Effector CD8-positive, alpha-beta T cell (primary cell): ENCODE measurements around the gene TSPAN18.
A peak's percentile ranks its signal among the peaks of the same experiment; 100 is the strongest.

Source experiments
- DNase-seq: peaks from one replicate; lab custom pipeline; 2025; lab: John Stamatoyannopoulos, UW

TSPAN18 gene

DNA sequence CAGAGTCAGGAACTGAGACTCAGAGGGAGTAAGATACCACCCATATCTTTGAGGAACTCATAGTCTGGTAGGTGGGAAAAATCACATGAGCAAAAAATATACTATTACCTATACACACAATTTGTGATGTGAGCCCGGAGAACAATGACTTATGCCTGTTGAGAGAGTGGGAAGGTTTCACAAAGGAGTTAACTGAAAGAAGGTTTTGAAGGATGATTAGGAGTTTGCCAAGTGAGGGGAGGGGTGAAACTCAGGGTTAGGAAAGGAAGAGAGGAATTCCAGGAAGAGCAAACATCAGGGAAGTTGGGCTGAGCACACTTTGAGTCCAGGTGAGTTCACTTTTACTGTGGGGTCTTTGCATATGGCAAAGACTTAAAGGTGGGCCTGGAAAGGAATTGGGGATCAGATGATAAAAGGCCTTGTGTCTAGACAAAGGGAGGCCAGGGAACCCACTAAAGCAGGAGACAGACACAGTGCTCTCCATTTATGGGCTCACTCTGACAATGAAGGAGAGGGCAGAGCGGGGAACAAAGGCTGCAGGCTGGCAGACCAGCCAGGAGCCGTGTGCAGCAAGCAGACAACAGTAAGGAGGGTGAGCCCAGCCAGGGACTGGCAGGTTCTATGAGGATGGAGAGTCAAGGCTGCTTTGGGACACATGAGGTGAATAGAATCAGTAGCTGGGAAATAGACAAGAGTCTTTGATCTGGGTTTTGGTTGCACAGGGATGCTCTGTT lies 33.1 kb downstream of the TSPAN18 start:
- DNase-seq, result no peak

DNA sequence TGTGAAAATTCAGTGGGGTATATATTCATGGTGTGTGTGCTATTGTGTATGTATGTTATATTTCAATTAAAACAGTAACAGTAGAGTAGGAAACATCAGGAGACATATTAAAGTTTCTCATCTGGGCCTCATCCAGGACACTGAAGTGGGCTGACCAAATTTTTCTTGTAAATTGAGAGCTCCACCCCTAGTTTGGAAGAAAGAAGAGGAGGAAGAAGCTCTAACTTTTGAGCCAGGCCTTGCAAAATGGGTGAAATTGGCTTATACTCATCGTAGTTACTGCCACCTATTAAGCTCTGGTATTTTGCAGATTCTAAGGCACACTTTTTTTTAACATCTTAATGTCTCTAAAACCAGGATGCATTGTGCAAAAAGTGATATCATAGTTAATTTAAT lies 33.7 kb downstream of the TSPAN18 start:
- no peak for DNase-seq

DNA sequence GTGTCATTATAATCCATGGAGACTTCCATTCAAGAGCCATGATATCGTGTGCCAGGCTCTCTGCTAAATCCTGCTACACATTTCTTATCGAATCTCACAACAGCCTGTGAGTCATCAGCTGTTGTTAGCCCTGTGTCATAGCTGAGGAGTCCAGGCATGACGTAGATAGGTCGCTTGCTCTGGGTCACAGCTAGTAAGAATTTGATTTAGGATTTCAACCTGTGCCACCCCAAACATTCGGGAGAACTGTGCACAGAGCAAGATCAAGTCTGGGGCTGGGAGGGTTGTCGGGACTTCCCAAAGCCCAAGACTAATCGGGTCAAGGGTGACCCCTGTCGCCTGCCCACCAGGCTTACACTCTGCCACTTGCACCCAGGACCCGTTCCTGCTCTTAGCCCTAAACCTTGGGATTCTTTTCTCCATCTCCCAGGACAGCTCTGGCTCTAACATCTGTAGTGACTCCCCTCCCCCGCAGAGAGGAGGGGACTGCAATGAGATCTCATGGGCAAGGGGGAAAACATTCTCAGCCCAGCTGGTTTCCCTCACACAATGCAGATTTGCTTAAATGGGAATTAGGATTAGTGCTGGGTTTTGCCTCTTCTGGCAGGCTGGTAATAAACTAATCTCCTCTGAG lies 34.3 kb downstream of the TSPAN18 start:
- no peak for DNase-seq

DNA sequence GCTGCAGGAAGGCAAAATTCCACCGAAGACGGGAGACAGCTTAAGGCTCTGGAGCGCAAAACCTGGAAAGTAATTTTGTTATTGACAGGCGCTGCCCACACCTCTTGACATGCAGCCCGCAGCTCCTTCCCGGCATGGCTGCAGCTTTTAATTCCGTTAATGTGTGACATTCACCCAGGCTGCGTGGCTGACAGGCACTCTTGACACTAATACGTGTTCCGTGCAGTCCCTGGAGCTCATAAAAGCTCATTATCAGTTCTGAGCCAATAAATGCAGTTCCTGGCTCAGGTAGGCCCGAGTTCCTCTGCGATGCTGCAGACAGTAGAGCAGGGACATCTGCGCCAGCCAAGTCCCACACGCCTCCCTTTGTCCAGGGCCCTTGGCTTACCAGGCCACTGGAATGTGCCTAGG lies 34.8 kb downstream of the TSPAN18 start:
- no peak for DNase-seq

DNA sequence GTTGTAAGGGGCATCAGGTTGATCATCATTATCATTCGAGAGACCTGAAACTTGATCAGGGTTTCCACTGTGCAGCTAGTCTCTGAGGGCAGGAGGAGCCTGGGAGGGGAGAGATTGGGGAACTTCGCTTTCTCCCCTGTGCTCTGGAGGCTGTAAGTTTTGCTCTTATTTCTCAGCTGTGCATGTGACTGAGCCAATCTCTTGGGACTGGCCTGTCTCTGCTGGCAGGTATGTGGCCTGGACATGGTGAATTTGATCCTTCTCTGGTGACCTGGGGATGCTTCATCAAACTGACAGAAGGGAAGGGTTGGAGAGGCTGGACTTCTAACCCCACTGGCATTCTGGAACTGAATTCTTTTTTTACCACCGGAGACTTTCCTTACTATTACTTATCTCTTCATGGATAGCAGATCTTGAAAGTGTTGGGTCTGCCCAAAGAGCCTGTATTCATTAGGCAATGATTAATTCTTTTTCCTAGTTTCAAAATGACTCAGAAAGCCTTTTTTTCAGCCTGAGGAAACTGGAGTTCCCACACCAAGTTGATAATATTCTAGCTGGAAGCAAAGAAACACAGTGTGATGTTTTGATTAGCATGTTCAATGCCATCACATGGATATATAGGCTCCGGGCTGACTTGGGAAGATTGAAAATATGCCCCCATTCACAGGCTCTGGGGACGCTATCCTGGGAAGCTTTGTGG lies 36.5 kb downstream of the TSPAN18 start:
- no peak for DNase-seq

DNA sequence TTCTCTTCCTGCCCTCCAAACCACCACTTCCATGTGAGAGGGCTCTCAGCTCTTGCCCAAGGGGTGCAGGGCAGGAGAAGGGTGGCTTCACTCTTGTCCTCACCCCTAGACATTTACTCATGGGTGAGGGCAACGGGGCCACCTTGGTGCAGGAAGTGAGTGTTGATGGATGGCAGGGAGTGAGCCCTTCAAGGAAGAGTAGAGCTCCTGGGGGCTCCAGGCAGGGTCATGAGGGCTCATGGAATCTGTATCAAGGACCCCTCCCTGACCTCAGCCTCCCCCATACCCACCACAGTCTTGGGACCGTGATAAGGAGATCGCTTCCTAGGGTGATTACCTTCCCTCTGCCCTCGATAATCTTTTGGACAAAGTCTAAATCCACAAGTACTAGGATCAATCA lies 37.8 kb downstream of the TSPAN18 start:
- DNase-seq, result no peak

DNA sequence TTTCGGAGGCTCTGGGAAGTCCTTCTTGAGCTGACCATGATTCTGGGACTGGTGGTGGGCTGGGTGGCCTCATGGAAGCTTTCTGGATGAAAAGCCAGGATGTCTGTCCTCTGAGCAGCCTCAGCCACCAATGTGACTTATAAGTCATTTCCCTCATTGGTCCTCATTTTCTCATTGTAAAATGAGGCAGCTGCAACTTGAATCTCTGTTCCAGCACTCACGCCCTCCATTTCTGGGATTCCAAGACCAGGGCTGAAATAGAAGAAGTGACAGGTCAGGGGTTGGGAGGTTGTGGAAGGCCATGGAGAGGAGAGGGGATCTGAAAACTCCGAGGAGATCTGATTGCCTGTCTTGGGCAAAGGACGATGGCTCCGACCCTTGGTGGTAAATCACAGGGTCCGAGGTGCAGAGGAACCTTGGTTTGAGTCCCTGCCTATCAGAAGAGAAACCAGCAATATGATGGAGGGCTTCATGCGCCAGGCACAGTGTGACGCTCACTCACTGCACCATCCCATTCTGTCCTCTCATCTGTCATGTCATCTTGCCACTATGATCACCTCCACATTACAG lies 38.3 kb downstream of the TSPAN18 start:
- DNase-seq, result no peak

DNA sequence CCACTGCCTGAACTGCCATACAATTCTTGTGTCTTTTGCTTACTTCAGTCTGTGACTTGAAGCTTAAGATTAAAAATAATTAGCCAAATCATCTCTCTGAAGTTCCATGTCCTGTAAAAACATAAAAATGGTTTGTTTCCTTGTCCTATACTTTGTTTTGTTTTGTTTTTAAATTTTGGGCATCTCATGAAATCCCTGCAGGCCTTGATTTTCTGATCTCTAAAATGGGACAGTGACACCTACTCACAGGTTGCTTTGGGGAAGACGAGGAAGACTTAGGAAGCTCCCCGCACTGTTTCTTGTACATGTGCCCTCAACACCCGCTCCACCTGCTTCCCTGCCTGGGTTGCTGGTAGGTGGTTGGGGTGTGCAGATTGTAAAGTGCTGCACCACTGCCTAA lies 38.9 kb downstream of the TSPAN18 start:
- DNase-seq, result no peak

DNA sequence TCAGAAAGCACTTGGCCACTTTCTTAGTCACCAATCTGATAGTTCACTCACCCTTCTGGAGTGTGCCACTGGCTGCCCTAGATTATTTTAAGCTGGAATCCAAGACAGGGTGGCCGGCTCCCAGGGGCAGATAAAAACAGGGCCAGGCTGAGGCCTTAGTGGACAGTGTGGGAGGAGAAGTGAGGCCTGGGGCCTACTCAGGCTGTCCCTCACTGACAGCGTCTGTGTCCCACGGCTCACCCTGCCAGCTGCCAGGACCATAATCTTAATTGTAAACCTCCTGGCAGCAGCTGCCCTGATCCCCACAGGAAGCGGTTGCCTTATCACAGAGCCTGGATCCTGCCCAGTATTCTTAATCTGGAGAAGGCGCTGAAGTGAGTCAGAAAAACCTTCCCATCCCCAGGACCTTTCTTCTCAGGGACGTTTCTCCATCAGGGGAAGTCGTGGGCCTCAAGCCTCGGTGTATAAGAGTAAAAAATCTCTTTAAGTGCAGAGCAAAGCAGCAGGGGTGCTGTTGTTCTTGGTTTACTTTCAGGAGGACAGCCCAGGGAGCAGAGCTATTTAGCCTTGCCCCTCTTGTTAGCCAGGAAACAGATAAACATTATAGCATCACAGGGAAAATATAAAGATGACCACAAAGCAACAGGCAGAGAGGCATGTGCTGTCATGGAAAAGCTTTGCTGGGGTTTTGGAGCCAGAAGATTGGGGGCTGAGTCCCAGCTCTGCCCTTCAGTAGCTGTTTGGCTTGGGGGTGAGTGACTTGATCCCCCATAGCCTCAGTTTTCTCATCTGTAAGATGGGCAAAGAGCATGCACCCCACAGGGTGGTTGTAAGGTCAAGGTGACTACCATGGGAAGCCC lies 39.6 kb downstream of the TSPAN18 start:
- no peak for DNase-seq

DNA sequence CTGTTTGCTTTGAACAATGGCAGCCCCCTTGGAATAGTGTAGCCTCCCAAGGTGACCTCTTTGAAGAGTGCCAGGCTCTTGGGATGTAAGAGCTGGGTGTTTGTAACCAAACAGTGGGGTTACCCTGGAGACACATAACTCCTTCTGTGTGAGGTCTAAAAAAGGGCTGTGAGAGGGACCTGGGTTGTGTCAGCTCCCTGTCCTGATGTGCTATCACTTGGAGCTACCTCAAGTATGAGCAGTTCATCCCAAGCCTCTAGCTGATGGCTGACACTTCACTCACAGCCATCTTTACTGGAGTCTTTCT lies 40.2 kb downstream of the TSPAN18 start:
- no peak for DNase-seq

DNA sequence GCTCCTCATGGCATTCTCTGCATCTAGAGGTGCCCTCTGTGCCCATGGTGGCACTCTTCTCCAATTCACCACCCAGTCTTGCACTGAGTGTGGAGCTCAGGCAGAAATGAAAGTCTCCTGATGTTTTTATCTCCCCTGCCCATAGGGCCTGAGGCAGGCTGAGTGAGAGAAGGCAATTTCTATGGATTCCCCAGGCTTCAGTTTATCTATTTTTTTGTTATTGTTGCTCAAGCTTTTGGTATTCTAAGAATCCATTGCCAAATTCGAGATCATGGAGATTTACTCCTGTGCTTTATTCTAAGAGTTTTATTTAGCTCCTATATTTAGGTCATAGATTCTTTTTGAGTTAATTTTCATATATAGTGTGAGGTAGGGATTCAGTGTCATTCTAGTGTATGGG lies 40.7 kb downstream of the TSPAN18 start:
- DNase-seq, result no peak

DNA sequence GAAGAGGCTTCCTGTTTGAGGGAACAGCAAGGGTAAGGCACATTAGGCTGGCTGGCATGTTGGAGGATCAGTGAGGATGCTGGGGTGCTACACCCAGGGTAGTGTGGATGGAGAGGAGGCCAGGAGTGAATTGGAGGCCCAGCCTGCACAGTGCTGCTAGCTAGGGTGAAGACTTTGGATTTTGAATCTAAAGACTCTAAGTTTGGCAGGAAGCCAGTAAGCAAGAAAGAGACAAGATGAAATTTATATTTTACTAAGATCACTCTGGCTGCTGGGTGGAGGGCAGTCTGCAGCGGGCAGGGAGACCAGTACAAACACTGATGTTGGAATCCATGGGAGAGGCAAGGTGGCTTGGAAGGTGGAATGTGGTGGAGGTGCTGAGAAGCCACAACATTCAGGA lies 43.6 kb downstream of the TSPAN18 start:
- DNase-seq, result no peak

DNA sequence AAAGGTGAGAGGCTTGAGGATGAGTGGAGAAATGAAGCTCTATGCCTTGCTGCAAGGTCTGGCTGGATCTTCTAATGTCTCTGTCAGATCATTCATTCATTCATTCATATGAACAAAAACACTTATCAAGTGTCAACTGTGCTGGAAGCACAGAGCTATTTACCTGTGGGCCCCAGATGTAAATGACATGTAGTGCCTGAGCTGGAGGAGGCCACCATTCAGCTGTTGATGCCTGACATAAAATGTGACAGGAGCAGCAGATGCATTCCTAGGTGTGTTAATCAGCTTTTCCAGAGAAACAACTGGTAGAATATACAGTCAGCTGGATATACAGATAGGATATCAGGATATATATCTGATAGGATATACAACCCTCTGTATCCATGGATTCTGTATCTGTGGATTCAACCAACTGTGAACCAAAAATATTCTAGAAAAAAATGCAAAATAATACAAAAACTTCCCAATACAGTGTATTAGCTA lies 44.5 kb downstream of the TSPAN18 start:
- DNase-seq, result no peak

DNA sequence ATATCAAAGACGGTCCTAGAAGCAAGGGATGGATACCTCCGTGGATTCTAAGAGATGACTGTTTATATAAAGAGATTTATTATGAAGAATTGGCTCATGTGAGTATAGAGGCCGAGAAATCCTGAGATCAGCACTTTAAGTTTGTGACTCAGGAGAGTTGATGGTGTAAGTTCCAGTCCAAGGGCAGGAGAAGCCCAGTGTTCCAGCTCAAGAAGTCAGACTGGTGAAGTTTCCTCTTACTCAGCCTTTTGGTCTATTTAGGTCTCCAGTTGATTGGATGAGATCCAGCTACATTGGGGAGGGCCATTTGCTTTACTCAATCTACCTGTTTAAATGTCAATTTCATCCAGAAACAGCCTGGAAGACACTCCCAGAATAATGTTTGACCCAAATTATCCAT lies 45.1 kb downstream of the TSPAN18 start:
- no peak for DNase-seq

DNA sequence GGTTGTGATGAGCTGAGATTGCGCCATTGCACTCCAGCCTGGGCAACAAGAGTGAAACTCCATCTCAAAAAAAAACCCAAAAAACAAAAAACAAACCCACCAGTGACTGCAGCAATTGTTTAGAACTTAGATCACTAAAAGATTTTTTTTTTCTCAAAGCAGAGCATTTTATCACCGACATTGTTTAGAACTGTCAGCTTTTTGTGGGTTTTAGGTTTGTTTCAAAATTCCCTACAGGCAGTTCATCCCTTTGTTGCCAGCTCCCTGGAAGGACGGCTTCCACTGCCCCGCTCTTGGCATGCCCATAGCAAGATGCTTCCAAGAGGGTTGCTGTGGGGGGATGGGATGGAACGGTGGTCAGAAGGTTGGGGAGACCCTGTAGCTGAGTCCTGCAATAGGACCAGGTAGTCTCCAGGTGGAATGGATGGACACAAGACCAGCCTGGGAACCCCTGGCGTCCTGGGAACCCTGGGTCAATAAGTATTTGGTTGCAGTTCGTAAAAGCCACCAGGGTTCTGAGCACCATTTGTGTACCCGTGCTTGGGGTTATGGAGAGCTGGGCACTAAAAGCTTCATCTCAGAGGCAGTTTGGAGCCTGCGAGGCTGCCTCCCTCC lies 46.7 kb downstream of the TSPAN18 start:
- no peak for DNase-seq

DNA sequence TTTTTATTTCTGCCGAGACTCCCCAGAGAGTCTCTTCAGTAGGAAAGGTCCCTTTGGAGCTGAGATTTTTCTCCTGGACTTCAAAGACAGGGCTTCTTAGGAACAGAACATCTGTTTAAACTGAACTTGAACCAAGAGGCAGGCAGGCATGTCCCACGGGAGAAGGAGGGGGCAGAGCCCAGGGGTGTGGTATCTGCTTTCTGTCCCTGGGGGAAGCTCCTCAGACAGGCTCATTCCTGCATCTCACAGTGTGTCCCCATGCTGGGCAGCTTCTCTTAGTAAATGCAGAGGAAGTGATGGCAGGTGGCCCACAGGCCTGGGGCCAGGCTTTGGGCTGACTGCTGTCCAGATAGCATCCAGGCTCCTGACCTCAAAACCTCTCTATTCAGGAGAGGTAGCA lies 47.3 kb downstream of the TSPAN18 start:
- DNase-seq, result no peak

DNA sequence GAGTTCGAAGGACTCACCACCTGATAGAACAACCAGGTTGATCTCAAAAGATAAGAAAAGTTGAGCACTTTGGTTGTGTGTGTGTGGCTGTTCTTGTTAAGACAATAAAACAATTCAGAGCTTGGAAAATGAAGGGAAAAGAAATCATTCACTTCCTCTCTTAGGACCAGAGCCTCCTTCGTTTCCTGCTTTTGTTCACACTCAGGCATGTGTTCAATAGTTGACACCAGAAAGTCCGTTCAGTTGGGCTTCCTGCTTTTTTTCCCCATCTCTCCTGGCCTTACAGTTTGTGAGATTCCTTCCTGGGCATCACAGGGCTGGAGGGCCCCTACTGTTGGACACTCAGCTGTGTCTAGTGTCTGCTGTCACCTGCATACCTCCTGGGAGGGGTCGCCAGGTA lies 48.0 kb downstream of the TSPAN18 start:
- DNase-seq, result no peak

DNA sequence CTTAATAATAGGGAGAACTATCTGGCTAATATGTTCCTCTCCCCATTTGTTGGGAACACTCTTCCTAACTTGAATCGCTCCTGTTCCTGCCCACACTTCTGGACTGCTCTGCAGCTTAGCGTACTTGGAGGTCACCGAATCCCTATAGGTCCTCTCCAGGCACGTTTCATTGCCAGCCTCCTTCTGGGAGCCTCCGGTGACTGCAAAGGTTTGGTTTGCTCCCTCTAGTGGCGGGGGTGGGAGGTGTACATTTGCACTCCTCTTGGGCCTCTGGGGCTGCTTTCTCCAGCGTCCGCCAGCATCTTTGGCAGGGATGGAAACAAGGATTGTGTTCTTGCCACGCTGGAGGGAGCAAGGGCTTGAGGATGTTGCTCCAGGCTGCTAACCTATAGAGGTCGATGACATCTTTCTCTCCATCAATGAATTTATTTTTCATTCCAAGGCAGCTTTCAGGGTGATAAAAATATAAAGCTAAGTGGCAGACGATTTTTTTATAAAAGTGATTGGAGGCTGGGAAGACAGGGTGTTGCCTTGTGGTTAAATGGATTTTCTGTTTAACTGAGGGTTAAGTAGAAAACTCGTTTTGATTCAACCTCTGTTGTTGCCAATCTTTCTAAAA lies 48.7 kb downstream of the TSPAN18 start:
- DNase-seq, result peak; percentile 29

DNA sequence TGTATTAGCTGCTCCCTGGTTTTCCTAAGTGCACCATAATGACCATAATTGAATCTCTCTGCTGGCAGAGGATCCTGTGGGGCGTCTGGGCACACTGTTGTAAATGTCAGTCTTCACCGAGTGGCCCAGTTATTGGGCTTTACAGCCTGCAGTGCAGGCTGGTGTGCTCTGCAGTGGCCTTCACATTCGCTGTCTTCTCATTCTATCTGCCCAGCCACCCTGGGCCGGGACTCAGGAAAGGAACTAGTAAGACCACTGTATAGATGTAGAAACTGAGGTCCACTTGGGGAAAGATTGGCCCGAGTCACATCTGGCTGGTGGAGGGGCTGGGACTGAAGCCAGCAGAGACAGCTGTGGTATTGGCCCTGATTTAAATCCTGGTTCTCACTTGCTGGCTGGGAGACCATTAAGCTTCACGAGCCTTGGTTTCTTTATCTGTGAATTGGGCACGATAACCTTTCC lies 49.3 kb downstream of the TSPAN18 start:
- no peak for DNase-seq

DNA sequence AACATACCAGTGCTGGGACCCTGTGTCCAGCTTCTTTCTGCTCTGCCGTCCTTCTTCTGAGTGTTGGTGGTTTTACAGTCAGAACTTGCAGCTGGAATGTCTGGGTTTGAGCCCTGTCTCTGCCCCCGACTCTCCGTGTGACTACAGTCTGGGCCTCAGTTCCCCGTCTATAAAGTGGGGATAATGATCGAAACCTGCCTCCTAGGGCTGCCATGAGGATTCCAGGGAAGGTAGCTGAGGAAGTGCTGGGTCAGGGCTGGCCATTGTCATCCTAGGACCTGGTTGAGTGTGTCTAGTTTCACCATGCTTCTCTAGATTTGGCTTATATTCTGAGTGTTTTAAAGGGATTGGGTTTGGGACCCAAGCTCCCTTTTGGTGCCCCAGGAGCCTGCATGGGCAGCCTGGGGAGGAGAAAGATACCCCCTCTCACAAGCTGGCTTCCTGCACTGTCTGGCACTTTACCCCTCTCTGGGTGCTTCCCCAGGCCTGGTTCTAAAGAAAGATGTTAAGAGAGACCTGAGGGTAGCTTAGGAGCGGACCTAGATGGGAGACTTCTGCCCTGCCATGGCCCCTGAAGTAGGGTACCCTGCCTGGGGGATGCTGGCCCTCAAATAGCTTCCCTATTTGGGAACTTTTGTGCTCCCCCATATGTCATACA lies 49.9 kb downstream of the TSPAN18 start:
- no peak for DNase-seq
